Heart left ventricle (tissue), 16 donors: ENCODE measurements around the gene MACO1. TPM values are rescaled to one million over a fixed set of nuclear protein-coding genes. Genes with fewer than 3 reads are reported as not detected.
"Not testable (repeated sequence)": the region's sequence is repeated elsewhere in the genome, so short reads cannot be mapped to it uniquely, and the experiment has no call there.

ENCODE experiments used
- ATAC-seq, 4 donors: fragments of 200-7000 bp; cut with Tn5 transposase; one replicate each; pipeline ENCODE4 v1.9.1; 2020 to 2022; ENCODE audit warnings: moderate library complexity in 4 of 4, mild to moderate bottlenecking in 3 of 4, moderate number of reproducible peaks in 1 of 4
- DNase-seq, 5 donors: peaks; one replicate each; pipeline ENCODE4 v3.0.0-alpha.2; 2020
- H3K27ac ChIP-seq, 12 donors: fragments of 200-600 bp; sonication (generic) in 4 of 12; one replicate each; pipeline versions ENCODE4 v1.5.0 to v1.8.0; 2016 to 2022; ENCODE audit warnings: mild to moderate bottlenecking in 2 of 12
- H3K27me3 ChIP-seq, 9 donors: fragments of 200-600 bp; sonication (generic) in 2 of 9; one replicate each; pipeline versions ENCODE4 v1.5.1 to v1.8.0; 2016 to 2022; ENCODE audit warnings: mild to moderate bottlenecking in 3 of 9
- H3K36me3 ChIP-seq, 9 donors: fragments of 200-600 bp; sonication (generic) in 2 of 9; one replicate each; pipeline versions ENCODE4 v1.5.0 to v1.8.0; 2018 to 2022; ENCODE audit warnings: mild to moderate bottlenecking in 2 of 9
- H3K4me1 ChIP-seq, 12 donors: fragments of 200-600 bp; sonication (generic) in 4 of 12; one replicate each; pipeline versions ENCODE4 v1.5.0 to v1.8.0; 2016 to 2022; ENCODE audit warnings: mild to moderate bottlenecking in 3 of 12
- H3K4me3 ChIP-seq, 12 donors: fragments of 200-600 bp; sonication (generic) in 4 of 12; one replicate each; pipeline versions ENCODE4 v1.5.0 to v1.8.0; 2017 to 2022; ENCODE audit warnings: mild to moderate bottlenecking in 9 of 12, moderate library complexity in 4 of 12
- H3K9me3 ChIP-seq, 12 donors: fragments of 200-600 bp; sonication (generic) in 4 of 12; one replicate each; pipeline versions ENCODE4 v1.5.0 to v1.8.0; 2016 to 2022; ENCODE audit warnings: mild to moderate bottlenecking in 1 of 12
- POLR2A ChIP-seq, 2 donors: fragments of 450-650 bp; IDR thresholded peaks; one replicate each; pipeline ENCODE4 v1.6.1; 2017; ENCODE audit warnings: antibody characterized with exemption in 2 of 2, mild to moderate bottlenecking in 2 of 2, moderate library complexity in 2 of 2
- WGBS, 4 donors: extraction: QIAGEN DNeasy Blood & Tissue Kit in 2 of 4; methylation state at CpG; one replicate each; pipeline versions ENCODE4 v1.1.5 to v1.1.7; 2013 to 2018; 5-methylcytosine and 5-hydroxymethylcytosine counted together
- intact Hi-C, 10 donors: fragments of 100-400 bp; cut with DNase I; formaldehyde crosslinking; loops; one replicate each; pipeline versions ENCODE4 v1.11.1 to v1.14.2; 2022
- polyA plus RNA-seq, 2 donors: library from polyadenylated mRNA; stranded (reverse); fragments of 200-250 nt; gene quantifications; one replicate each; pipeline ENCODE4 v1.2.3, GENCODE V29; 2013
- total RNA-seq, 9 donors: library from RNA; depleted of rRNA in 2 of 9; stranded (reverse); fragments of >200 nt in 2 of 9; fragmentation: NEBNext Ultra II Directional in 3 of 9; extraction: Animal tissue kit (Norgen Biotek cat#: 25700) in 3 of 9; gene quantifications; one replicate each; pipeline versions ENCODE4 v1.1.0 to v1.2.4, GENCODE V29; 2016 to 2023
- TF ChIP-seq, protein P1 (sequence below), 12 donors: fragments of 200-600 bp; sonication (generic) in 4 of 12; IDR thresholded peaks; one replicate each; pipeline versions ENCODE4 v1.5.0 to v1.8.0; 2018 to 2022; ENCODE audit warnings: antibody characterized with exemption in 12 of 12, mild to moderate bottlenecking in 5 of 12
- donor health status: ischemic (EF 13 %, LVEDD 7.1; RV severe dilation, severe dysfunction).
- donor health status: healthy with polysubstance abuse.
- donor health status: DM: no; HTN: yes; CAD: no.
- donor health status: DM: no; HTN: no; CAD: no.
- donor health status: ischemic (EF 25% LVEDD 6.9; RV normal size, moderate dysfunction).
- donor health status: ischemic (EF 25% LVEDD 5.7; RV mildly dilated, moderate dysfunction).
- donor health status: healthy.
- donor health status: DM: yes; HTN: yes; CAD: no.
- donor health status: ischemic (EF 35%, LVEDD 5.7; RV mildly dilated, moderate dysfunction).
- donor health status: nonischemic (EF 11% LVEDD 7.7; RV severe dilation, severe dysfunction).
- donor health status: DM: yes; HTN: yes; CAD: no.
- donor health status: PGD.
- donor health status: ischemic (EF 29% LVEDD 5.4; RV normal size, mild dysfunction).
- donor health status: nonischemic (EF 23%, LVEDD 6.1; RV moderate dilation, normal function).

The MACO1 gene
- total and polyA plus RNA-seq, 11 donors, result 5.8 to 21.0 (median 14.0) TPM

DNA sequence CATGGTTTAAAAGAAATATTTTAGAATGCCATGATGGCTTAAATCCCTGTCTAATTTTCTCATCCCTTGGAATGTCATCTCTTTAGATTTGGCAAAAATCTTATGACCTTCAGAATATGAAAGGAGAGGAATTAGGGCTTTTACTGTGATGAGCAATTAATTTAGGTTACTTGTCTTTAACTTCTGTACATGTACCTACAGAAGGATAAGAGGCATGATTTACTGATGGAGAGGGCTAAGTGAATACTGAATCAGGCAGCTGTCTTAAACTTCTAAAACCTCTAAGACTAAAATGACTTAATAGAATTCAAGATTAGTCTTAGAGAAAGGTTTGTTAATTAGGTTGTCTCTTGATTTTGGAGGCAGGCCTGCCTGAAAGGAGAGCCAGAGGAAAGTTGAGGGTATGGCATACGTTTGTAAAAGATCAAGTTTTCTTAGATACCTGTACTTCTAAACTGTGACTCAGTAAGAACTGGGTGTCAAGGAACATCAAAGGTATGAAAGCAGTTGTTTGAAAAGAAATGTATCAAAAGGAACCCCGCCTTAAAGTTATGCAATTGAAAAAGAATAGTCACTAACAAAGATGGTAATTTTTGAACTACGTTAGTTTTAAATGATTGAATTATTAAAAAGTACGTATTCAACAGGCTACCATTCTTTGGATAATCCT is 12.5 kb downstream of the MACO1 start:
- no peak for DNase-seq
- intact Hi-C loops, result loop anchor here in 1 of 10 donors (5.0 kb wide), 1 partner anchor 34 kb away; no protein-coding TSS in a partner anchor
- Histone ChIP-seq H3K27ac (no peak overlapping the region), H3K36me3 (peaks cover 0 to 17% (median 13%) of the 10 kb centered on the region in 9 donors), H3K4me3 (no peak overlapping the region), H3K9me3 (no peaks in the 10 kb centered on the region), H3K27me3 (no peaks in the 10 kb centered on the region), H3K4me1 (peaks cover 0 to 19% (median 11%) of the 10 kb centered on the region in 12 donors)
- no peak for TF ChIP-seq POLR2A (IDR thresholded peaks at IDR 0.05)
- TF ChIP-seq, protein P1, sequence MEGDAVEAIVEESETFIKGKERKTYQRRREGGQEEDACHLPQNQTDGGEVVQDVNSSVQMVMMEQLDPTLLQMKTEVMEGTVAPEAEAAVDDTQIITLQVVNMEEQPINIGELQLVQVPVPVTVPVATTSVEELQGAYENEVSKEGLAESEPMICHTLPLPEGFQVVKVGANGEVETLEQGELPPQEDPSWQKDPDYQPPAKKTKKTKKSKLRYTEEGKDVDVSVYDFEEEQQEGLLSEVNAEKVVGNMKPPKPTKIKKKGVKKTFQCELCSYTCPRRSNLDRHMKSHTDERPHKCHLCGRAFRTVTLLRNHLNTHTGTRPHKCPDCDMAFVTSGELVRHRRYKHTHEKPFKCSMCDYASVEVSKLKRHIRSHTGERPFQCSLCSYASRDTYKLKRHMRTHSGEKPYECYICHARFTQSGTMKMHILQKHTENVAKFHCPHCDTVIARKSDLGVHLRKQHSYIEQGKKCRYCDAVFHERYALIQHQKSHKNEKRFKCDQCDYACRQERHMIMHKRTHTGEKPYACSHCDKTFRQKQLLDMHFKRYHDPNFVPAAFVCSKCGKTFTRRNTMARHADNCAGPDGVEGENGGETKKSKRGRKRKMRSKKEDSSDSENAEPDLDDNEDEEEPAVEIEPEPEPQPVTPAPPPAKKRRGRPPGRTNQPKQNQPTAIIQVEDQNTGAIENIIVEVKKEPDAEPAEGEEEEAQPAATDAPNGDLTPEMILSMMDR (IDR thresholded peaks at IDR 0.05), result no peak
- WGBS, 4 donors, result 89 to 93% (median 90%) methylated on average over 4 of the region's 4 CpGs
- ATAC-seq, result no peak

DNA sequence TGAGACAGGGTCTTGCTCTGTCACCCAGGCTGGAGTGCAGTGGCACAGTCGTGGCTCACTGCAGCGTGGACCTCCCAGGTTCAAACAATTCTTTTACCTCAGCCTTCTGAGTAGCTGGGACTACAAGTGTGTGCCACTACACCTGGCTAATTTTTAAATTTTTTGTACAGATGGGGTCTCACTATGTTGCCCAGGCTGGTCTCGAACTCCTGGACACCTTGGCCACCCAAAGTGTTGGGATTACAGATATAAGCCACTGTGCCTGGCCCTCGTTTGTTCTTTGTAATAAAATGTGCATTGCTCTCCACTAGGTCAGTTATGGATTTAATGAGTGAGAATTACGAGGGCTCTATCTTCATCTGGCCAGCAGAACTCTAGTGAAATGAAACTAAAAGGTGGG is 13.9 kb downstream of the MACO1 start:
- not testable (repeated sequence) for H3K4me3 ChIP-seq, H3K9me3 ChIP-seq, DNase-seq, ATAC-seq, H3K27me3 ChIP-seq, H3K27ac ChIP-seq
- WGBS, 4 donors, result 94 to 95% (median 95%) methylated on average over 5 of the region's 5 CpGs
- peaks cover 0 to 19% (median 11%) of the 10 kb centered on the region in 12 donors for H3K4me1 ChIP-seq
- intact Hi-C loops, result loop anchor here in 1 of 10 donors (5.0 kb wide), 1 partner anchor 33 kb away; no protein-coding TSS in a partner anchor
- peaks cover 0 to 31% (median 27%) of the 10 kb centered on the region in 9 donors for H3K36me3 ChIP-seq

DNA sequence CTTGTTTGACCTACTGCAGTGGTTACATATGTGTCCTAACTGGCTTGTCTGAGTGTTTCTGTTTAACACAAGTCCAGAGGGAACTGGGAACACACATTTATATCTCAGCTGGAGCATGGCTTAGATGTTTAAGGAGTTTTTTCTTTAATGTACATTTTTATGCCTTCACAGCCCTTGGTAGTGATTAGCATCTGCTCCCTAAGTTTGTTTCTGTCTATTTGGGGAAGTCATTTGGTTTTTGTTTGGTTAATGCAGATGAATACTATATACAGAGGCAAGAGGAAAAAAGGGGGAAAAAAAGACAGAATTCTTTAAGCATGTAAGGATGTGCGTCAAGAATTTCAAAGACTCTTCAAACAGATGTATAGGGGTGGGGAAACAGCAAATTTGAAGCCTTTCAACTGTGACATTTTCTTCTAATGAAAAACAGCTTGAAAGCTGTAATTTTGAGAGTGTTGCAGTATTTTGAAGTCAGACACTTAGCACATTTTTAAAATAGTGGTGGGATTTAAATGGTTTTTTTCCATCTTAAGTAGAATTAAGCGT is 15.4 kb downstream of the MACO1 start:
- Histone ChIP-seq H3K9me3 (no peaks in the 10 kb centered on the region), H3K4me1 (peaks cover 0 to 19% (median 11%) of the 10 kb centered on the region in 12 donors), H3K36me3 (peaks cover 0 to 45% (median 34%) of the 10 kb centered on the region in 9 donors), H3K27ac (no peak overlapping the region), H3K27me3 (no peaks in the 10 kb centered on the region), H3K4me3 (no peak overlapping the region)
- no peak for DNase-seq
- ATAC-seq, result no peak
- WGBS, 4 donors, result 73 to 83% (median 79%) methylated on average over 2 of the region's 2 CpGs
- TF ChIP-seq, protein P1 (IDR thresholded peaks at IDR 0.05), result no peak
- no peak for TF ChIP-seq POLR2A (IDR thresholded peaks at IDR 0.05)
- intact Hi-C loops, result no loop called here

- Histone ChIP-seq H3K27ac (no peak overlapping the region), H3K4me1 (peaks cover 0 to 13% (median 7%) of the 10 kb centered on the region in 12 donors), H3K27me3 (no peaks in the 10 kb centered on the region), H3K9me3 (no peaks in the 10 kb centered on the region), H3K36me3 (peaks cover 0 to 55% (median 36%) of the 10 kb centered on the region in 9 donors), H3K4me3 (no peak overlapping the region)
- no peak for ATAC-seq
- intact Hi-C loops, result no loop called here
- TF ChIP-seq POLR2A (IDR thresholded peaks at IDR 0.05), result no peak
- TF ChIP-seq, protein P1 (IDR thresholded peaks at IDR 0.05), result no peak
- DNase-seq, result no peak
Observed at GRCh38 chr1:25447547-25447946, 16.9 kb downstream of the MACO1 start.
